Fibroblast of villous mesenchyme (primary cell): ENCODE measurements around the gene POLR2F. TPM values are rescaled to one million over a fixed set of nuclear protein-coding genes. Genes with fewer than 3 reads are reported as not detected.

Source experiments
- DNase-seq: peaks from one replicate; pipeline ENCODE4 v3.0.0-alpha.2; 2010; ENCODE audit warnings: low read depth
- H3K4me3 ChIP-seq: 2 replicates; pipeline ENCODE4 v1.5.1; 2011; ENCODE audit warnings: low read depth, mild to moderate bottlenecking, low read length
- CTCF ChIP-seq: IDR thresholded peaks from 2 replicates; pipeline ENCODE4 v1.5.1; 2012; ENCODE audit warnings: low read depth, mild to moderate bottlenecking, low read length; ENCODE audit not compliant: insufficient read depth
- total RNA-seq: library from RNA; depleted of rRNA; stranded (reverse); fragments of >200 nt; gene quantifications from 2 replicates; pipeline ENCODE4 v1.2.3, GENCODE V29; 2012

Gene POLR2F
- total RNA-seq, 1 donor: 28.9 TPM

GRCh38 chr22:37990301-37990700 lies 36.8 kb downstream of the POLR2F start:
- H3K4me3 ChIP-seq: no peak overlapping the region
- TF ChIP-seq CTCF: no peak
- no peak for DNase-seq

- no peak for DNase-seq
- no peak for TF ChIP-seq CTCF
- no peak overlapping the region for H3K4me3 ChIP-seq
Observed at GRCh38 chr22:37990862-37991261, 37.4 kb downstream of the POLR2F start.

- H3K4me3 ChIP-seq: no peak overlapping the region
- no peak for DNase-seq
- TF ChIP-seq CTCF: no peak
Observed at GRCh38 chr22:37991731-37992442, 38.4 kb downstream of the POLR2F start.

GRCh38 chr22:37994049-37994448 lies 40.5 kb downstream of the POLR2F start:
- H3K4me3 ChIP-seq: no peak overlapping the region
- no peak for DNase-seq
- no peak for TF ChIP-seq CTCF

- TF ChIP-seq CTCF: no peak
- no peak overlapping the region for H3K4me3 ChIP-seq
- no peak for DNase-seq
Observed at GRCh38 chr22:37994982-37995381, 41.5 kb downstream of the POLR2F start.

GRCh38 chr22:37995460-37995859 lies 42.0 kb downstream of the POLR2F start:
- TF ChIP-seq CTCF: no peak
- DNase-seq: no peak
- no peak overlapping the region for H3K4me3 ChIP-seq

GRCh38 chr22:37996079-37996478 lies 42.6 kb downstream of the POLR2F start:
- TF ChIP-seq CTCF: no peak
- DNase-seq: no peak
- no peak overlapping the region for H3K4me3 ChIP-seq
